ENCODE data around the gene NFKB1. TPM values are rescaled to one million over a fixed set of nuclear protein-coding genes. Genes with fewer than 3 reads are reported as not detected.
A peak's percentile ranks its signal among the peaks of the same experiment; 100 is the strongest.

Gene NFKB1
- total and polyA plus RNA-seq, 2 donors (not counting 1 experiment from before 2014, with no cell fraction given): 32.0 to 88.1 TPM

- no peaks in the 10 kb centered on the region for H3K9me3 Mint-ChIP-seq (ENCODE audit: insufficient read depth)
- no CpG with 5 or more reads among the region's 2 CpGs for WGBS (ENCODE audit: insufficient coverage)
- DNase-seq: no peak
- H4K20me1 ChIP-seq (ENCODE audit: control insufficient read depth, insufficient read depth, low read length, poor library complexity, severe bottlenecking): no peaks in the 10 kb centered on the region
- H3K4me1 Mint-ChIP-seq: peaks cover 6% of the 10 kb centered on the region
- no peaks in the 10 kb centered on the region for H3K9me3 ChIP-seq (ENCODE audit: control extremely low read depth in 1 of 3, control insufficient read depth in 2 of 3, insufficient read depth in 1 of 3, low read length in 2 of 3)
- H3K4me3 ChIP-seq (ENCODE audit: control extremely low read depth in 1 of 5, extremely low read depth in 1 of 5, insufficient read depth in 1 of 5, low read depth in 2 of 5, low read length in 4 of 5): no peak overlapping the region
- H3K9ac ChIP-seq (ENCODE audit: low read length): no peak overlapping the region
- H3K36me3 ChIP-seq (replicated peaks in 1 of 2; ENCODE audit: control extremely low read depth in 1 of 2, control insufficient read depth in 1 of 2, extremely low read depth in 1 of 2, insufficient read depth in 2 of 2, low read length in 1 of 2): no peaks in the 10 kb centered on the region
- H3K27me3 Mint-ChIP-seq: no peaks in the 10 kb centered on the region
- no peak for TF ChIP-seq EZH2 (IDR thresholded peaks at IDR 0.05; ENCODE audit: borderline replicate concordance, insufficient read depth, low read depth, low read length, poor library complexity, severe bottlenecking)
- TF ChIP-seq, protein P1, sequence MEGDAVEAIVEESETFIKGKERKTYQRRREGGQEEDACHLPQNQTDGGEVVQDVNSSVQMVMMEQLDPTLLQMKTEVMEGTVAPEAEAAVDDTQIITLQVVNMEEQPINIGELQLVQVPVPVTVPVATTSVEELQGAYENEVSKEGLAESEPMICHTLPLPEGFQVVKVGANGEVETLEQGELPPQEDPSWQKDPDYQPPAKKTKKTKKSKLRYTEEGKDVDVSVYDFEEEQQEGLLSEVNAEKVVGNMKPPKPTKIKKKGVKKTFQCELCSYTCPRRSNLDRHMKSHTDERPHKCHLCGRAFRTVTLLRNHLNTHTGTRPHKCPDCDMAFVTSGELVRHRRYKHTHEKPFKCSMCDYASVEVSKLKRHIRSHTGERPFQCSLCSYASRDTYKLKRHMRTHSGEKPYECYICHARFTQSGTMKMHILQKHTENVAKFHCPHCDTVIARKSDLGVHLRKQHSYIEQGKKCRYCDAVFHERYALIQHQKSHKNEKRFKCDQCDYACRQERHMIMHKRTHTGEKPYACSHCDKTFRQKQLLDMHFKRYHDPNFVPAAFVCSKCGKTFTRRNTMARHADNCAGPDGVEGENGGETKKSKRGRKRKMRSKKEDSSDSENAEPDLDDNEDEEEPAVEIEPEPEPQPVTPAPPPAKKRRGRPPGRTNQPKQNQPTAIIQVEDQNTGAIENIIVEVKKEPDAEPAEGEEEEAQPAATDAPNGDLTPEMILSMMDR (IDR thresholded peaks at IDR 0.05): no peak
- ChIA-PET POLR2A (no interaction called here), CTCF (no interaction called here)
- H3K27ac Mint-ChIP-seq: no peak overlapping the region
- no peaks in the 10 kb centered on the region for H3K4me1 ChIP-seq (ENCODE audit: control insufficient read depth in 2 of 2, insufficient read depth in 2 of 2, low read length in 2 of 2)
- no peak for ATAC-seq (ENCODE audit: low read depth)
- intact Hi-C loops (cut with micrococcal nuclease): no loop called here
- H3K79me2 ChIP-seq (ENCODE audit: control insufficient read depth, insufficient read depth, low read length): no peaks in the 10 kb centered on the region
- H3K4me3 Mint-ChIP-seq: no peak overlapping the region
- H2AFZ ChIP-seq (ENCODE audit: insufficient read depth, low read depth, low read length, poor library complexity, severe bottlenecking): no peak overlapping the region
- no peak overlapping the region for H3K27ac ChIP-seq (ENCODE audit: low read length in 2 of 2)
- H3K4me2 ChIP-seq (replicated peaks; ENCODE audit: low read depth, low read length, poor library complexity, severe bottlenecking): no peak overlapping the region
- H3K27me3 ChIP-seq (replicated peaks in 1 of 4; ENCODE audit: control extremely low read depth in 1 of 4, control insufficient read depth in 3 of 4, insufficient read depth in 4 of 4, low read length in 3 of 4): no peaks in the 10 kb centered on the region
These were observed 8.5 kb upstream of the NFKB1 start for GRCh38 chr4:102492531-102493241.

DNA sequence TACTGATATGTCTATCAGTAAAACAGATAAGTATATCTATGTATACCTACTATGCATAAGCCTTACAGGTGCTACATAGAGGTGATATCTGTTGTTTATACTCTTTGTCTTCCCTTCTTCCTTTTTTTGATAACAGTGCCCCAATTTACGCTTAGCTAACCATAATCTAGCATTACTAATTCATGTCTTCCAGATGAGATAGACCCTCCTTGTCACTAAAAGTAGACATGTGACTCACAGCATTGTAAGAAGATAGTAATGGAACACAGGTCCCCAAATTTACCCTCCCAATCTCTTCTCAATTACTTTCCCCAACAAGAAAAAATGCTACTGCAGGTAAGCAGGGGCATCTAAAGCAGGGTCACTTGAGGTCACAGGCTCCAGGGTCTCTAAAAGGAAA lies 7.9 kb upstream of the NFKB1 start:
- Mint-ChIP-seq H3K4me3 (no peak overlapping the region), H3K4me1 (peaks cover 6% of the 10 kb centered on the region), H3K27me3 (no peaks in the 10 kb centered on the region), H3K27ac (peak overlapping the region; percentile 2), H3K9me3 (ENCODE audit: insufficient read depth) (no peaks in the 10 kb centered on the region)
- Histone ChIP-seq H3K4me3 (ENCODE audit: control extremely low read depth in 1 of 5, extremely low read depth in 1 of 5, insufficient read depth in 1 of 5, low read depth in 2 of 5, low read length in 4 of 5) (no peak overlapping the region), H3K27ac (ENCODE audit: low read length in 2 of 2) (no peak overlapping the region), H3K9me3 (ENCODE audit: control extremely low read depth in 1 of 3, control insufficient read depth in 2 of 3, insufficient read depth in 1 of 3, low read length in 2 of 3) (no peaks in the 10 kb centered on the region), H3K4me2 (replicated peaks; ENCODE audit: low read depth, low read length, poor library complexity, severe bottlenecking) (no peak overlapping the region), H3K36me3 (replicated peaks in 1 of 2; ENCODE audit: control extremely low read depth in 1 of 2, control insufficient read depth in 1 of 2, extremely low read depth in 1 of 2, insufficient read depth in 2 of 2, low read length in 1 of 2) (no peaks in the 10 kb centered on the region), H2AFZ (ENCODE audit: insufficient read depth, low read depth, low read length, poor library complexity, severe bottlenecking) (no peak overlapping the region), H3K4me1 (ENCODE audit: control insufficient read depth in 2 of 2, insufficient read depth in 2 of 2, low read length in 2 of 2) (no peaks in the 10 kb centered on the region), H4K20me1 (ENCODE audit: control insufficient read depth, insufficient read depth, low read length, poor library complexity, severe bottlenecking) (no peaks in the 10 kb centered on the region), H3K27me3 (replicated peaks in 1 of 4; ENCODE audit: control extremely low read depth in 1 of 4, control insufficient read depth in 3 of 4, insufficient read depth in 4 of 4, low read length in 3 of 4) (no peaks in the 10 kb centered on the region), H3K79me2 (ENCODE audit: control insufficient read depth, insufficient read depth, low read length) (no peaks in the 10 kb centered on the region), H3K9ac (ENCODE audit: low read length) (no peak overlapping the region)
- DNase-seq (no peak), ATAC-seq (ENCODE audit: low read depth) (no peak)
- ChIA-PET CTCF (no interaction called here), POLR2A (no interaction called here)
- no CpG with 5 or more reads among the region's 1 CpG for WGBS (ENCODE audit: insufficient coverage)
- intact Hi-C loops (cut with micrococcal nuclease): no loop called here
- TF ChIP-seq, protein P1 (IDR thresholded peaks at IDR 0.05): no peak
- TF ChIP-seq EZH2 (IDR thresholded peaks at IDR 0.05; ENCODE audit: borderline replicate concordance, insufficient read depth, low read depth, low read length, poor library complexity, severe bottlenecking): no peak

Data from B cell (primary cell).